CD4-positive, alpha-beta T cell treated with Interleukin-2 at 100 ng/mL for 4 hours (primary cell): ENCODE data around the gene UHRF1.

Experiments
- DNase-seq: peaks from one replicate; pipeline ENCODE4 v3.0.0-alpha.2; 2020; ENCODE audit warnings: low spot score

Gene UHRF1

GRCh38 chr19:4990306-4990705 lies 81.0 kb downstream of the UHRF1 start:
- no peak for DNase-seq

- no peak for DNase-seq
Observed at GRCh38 chr19:4991538-4991937, 82.2 kb downstream of the UHRF1 start.

GRCh38 chr19:4991996-4992698 lies 82.8 kb downstream of the UHRF1 start:
- DNase-seq, result no peak

DNA sequence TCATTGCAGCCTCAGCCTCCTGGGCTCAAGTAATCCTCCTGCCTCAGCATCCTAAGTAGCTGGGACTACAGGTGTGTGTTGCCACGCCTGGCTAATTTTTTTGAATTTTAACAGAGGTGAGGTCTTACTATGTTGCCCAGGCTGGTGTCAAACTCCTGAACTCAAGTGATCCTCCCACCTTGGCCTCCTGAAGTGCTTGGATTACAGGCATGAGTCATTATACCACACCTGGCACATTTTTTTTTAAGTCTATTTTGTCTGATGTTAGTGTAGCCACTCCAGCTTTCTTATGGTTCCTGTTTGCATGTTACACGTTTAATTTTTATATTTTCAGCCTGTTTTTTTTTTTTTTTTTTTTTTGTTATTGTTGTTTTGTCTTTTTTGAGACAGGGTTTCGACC lies 84.4 kb downstream of the UHRF1 start:
- DNase-seq, result no peak

DNA sequence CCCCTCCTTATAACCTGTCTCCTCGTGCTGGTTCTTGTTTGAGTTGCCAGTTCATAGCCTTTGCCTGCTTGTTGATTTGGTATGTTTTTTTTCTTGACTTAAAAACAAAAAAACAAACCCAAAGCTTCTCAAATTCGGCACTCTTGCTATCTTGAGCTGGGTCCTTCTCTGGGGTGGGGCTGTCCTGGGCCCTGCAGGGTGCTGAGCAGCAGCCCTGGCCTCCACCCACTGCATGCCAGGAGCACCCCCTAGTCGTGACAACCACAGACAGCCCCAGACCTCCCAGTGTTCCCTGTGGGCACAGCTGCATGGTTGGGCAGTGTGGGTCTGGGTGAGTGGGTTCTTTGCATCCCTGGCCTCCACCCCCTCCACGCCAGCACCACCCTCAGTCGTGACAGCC lies 87.4 kb downstream of the UHRF1 start:
- no peak for DNase-seq

DNA sequence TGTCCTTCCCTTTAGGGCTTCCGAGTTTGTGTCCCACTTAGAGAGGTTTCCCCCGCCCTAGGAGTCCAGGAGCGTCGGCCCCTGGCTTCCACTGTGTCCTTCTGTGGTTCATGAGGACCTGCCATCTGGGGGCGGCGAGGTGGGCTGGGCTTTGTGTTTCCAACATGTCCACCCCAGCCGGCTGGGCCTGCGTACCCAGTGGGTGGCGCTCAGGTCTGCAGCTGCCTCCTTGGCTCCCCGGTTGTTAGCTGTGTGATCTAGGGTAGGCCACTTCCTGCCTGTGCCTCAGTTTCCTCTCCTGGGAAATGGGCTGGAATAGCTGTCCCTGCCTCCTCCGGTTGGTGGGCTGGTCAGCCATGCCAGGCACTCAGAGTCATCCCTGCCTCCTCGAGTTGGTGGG lies 88.0 kb downstream of the UHRF1 start:
- no peak for DNase-seq

DNA sequence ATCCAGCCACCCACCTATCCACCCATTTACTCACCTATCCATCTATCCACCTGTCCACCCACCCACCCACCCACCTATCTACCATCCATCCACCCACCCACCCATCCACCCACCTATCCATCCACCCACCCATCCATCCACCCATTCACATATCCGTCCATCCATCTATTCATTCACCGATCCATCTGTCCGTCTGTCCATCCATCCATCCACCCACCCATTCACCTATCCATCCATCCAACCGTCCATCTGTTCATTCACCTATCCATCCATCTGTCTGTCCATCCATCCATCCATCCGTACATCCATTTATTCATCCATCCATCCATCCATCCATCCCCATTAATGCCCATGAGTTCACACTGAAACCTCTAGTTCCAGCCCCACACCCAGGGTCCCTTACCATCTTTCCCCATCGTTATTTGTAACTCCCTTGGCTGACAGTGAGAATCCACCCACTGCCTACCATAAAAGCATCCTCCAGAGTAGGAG lies 90.9 kb downstream of the UHRF1 start:
- DNase-seq, result no peak

DNA sequence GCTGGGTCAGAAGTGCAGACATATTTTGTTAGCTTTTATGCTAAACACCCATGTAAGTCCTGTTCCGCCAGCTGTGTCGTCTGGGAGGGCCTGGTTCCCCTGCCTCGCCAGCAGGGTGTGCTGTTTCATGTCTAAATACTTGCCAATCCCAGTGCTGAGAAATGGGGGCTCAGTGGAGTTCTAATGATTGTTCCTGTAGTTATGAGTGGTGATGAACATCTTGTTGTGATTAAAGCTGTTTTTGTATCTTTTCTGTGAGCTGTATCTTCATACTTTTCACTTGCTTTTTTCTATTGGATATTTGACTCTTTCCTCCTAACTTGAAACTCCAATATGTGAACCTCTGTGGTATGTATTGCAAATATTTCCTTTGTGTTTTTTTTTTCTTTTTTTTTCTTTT lies 92.3 kb downstream of the UHRF1 start:
- DNase-seq, result peak; percentile 24

DNA sequence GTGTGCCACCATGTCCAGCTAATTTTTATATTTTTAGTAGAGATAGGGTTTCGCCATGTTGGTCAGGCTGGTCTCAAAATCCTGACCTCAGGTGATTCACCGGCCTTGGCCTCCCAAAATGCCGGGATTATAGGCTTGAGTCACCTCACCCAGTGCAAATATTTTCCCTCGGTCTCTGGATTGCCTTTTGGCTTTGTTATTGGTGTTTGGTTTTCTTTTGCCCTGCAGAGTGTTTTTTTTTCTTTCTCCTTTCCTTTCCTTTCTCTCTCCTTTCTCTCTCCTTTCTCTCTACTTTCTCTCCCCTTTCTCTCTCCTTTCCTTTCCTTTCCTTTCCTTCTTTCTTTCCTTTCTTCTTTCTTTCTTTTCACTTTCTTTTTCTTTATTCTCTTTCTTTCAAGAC lies 92.8 kb downstream of the UHRF1 start:
- DNase-seq, result no peak

DNA sequence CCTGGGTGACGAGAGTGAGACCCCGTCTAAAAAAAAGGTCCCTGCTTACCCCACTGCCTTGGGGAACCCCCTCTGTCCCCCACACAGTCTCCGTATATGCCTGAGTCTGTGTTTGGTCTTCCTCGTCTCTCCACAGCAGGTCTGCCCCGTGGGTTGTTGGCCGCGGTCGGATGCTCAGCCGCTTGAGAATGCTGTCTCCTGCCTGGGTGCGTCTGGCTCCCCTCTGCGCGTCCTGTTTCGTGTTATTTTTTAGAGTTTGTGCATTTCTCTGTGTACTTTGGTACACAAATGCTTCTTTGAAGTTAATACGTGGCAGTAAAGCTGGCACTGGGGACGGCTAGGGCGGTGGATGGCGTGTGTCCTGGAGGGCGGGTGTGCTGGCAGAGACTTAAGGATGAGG lies 94.5 kb downstream of the UHRF1 start:
- no peak for DNase-seq

GRCh38 chr19:5005096-5005495 lies 95.8 kb downstream of the UHRF1 start:
- DNase-seq, result no peak

DNA sequence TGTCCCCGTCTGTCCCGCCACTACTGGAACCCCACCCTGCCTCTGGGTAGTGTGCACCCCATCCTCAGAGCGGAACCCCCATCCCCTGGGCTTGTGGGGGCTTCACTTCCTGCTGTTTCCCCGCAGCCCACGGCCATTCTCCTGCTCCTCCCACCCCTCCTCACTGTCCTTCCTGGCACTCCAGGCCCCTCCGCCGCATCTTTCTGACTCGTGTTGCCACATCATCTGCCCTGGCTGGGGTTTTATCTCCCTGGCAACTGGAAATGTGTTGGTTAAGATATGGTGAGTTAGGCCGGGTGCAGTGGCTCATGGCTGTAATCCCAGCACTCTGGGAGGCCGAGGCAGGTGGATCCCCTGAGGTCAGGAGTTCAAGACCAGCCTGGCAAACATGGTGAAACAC lies 96.9 kb downstream of the UHRF1 start:
- no peak for DNase-seq

DNA sequence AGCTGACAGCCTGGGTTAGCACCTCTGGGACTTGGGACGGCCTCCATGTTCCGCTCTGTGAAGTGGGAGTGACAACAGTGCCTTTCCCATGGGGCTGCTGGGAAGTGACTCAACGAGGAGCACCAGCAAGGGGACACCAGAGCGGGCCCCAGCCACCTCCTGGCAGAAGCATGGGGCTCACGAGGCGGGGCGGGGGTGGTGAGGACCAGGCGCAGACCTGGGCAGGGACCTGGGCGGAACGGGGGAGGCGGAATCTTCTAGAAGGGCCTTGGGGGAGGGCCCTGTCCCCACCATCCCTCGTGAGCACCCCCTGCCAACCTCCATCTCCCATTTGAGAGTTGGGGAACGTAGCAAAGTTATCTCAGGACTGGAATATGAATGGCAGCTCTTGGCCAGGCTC lies 97.5 kb downstream of the UHRF1 start:
- DNase-seq, result no peak
